ENCODE measurements around the gene OSR1.
"Not testable (repeated sequence)": the region's sequence is repeated elsewhere in the genome, so short reads cannot be mapped to it uniquely, and the experiment has no call there.

The OSR1 gene

DNA sequence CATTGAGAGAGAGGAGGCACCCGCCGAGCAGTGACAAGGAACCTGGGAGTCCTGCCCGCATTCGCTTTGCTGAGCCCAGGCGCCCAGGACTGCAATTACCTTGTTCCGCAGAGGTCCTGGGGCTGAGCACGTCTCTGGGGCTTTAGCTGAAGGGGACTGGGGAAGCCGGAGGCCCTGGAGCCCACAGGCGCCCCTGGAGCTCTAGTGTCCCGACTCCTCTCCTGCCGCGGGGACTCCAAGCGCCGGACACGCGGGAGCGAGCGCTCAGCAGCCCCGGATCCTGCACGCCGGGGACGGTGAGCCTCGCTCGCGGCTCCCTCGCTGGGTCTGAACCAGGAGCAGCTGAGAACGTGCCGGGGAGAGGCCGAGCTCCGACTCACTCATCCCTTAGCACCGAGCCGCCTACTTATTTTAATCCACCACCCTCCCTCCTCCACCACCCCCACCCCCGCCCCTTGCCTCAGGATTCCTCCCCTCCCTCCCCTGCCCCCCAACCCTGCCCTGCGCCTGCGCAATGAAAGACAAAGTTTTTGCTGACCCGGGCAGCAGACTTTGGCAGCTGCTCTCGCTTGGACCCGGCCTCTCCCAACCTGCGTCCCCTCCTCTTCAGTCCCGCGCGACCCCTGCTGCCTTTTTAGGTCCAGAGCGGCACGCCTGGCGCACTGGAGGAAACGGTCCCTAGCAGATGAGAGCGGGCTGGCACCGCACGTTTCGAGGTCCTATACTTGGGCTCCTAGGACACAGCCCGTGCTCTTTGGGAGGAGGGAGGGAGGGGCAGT lies at the start of gene OSR1:
Gene OSR1 (minus strand): TSS at position 382 of the 779 bp plus-strand sequence. CDS start 4,818 bp downstream, outside the sequence.
- H3K4me3 Mint-ChIP-seq = no peak within 1 kb of the TSS
- peaks cover 31% of the 10 kb centered on the region for H3K4me1 Mint-ChIP-seq (ENCODE audit: low read depth)
- peaks cover 96% of the 10 kb centered on the region for H3K27me3 Mint-ChIP-seq (ENCODE audit: low read depth)
- no peaks in the 10 kb centered on the region for H3K9me3 Mint-ChIP-seq
- peaks cover 4% of the 10 kb centered on the region for H3K36me3 Mint-ChIP-seq (ENCODE audit: low read depth)
- no peak within 1 kb of the TSS for H3K27ac Mint-ChIP-seq

- Mint-ChIP-seq H3K4me1 (ENCODE audit: low read depth) (no peaks in the 10 kb centered on the region), H3K27ac (no peak overlapping the region), H3K9me3 (no peaks in the 10 kb centered on the region), H3K36me3 (ENCODE audit: low read depth) (no peaks in the 10 kb centered on the region), H3K27me3 (ENCODE audit: low read depth) (no peaks in the 10 kb centered on the region), H3K4me3 (no peak overlapping the region)
These were observed 45.4 kb upstream of the OSR1 start for GRCh38 chr2:19403785-19404184.

- no peak overlapping the region for H3K4me3 Mint-ChIP-seq
- no peak overlapping the region for H3K27ac Mint-ChIP-seq
- no peaks in the 10 kb centered on the region for H3K4me1 Mint-ChIP-seq (ENCODE audit: low read depth)
- H3K36me3 Mint-ChIP-seq (ENCODE audit: low read depth) = no peaks in the 10 kb centered on the region
- H3K27me3 Mint-ChIP-seq (ENCODE audit: low read depth) = no peaks in the 10 kb centered on the region
- H3K9me3 Mint-ChIP-seq = no peaks in the 10 kb centered on the region
These were observed 33.8 kb upstream of the OSR1 start for GRCh38 chr2:19392191-19392590.

DNA sequence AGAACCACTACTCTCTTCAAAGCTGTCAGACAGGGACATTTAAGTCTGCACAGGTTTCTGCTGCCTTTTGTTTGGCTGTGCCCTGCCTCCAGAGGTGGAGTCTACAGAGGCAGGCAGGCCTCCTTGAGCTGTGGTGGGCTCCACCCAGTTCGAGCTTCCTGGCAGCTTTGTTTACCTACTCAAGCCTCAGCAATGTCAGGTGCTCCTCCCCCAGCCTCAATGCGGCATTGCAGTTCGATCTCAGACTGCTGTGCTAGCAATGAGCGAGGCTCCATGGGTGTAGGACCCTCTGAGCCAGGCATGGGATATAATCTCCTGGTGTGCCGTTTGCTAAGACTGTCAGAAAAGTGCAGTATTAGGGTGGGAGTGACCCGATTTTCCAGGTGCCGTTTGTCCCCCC lies 31.0 kb upstream of the OSR1 start:
- H3K4me3 Mint-ChIP-seq; H3K27ac Mint-ChIP-seq; H3K4me1 Mint-ChIP-seq (ENCODE audit: low read depth); H3K9me3 Mint-ChIP-seq; H3K36me3 Mint-ChIP-seq (ENCODE audit: low read depth); H3K27me3 Mint-ChIP-seq (ENCODE audit: low read depth): not testable (repeated sequence)

GRCh38 chr2:19380532-19380931 lies 22.1 kb upstream of the OSR1 start:
- H3K4me3 Mint-ChIP-seq = no peak overlapping the region
- no peaks in the 10 kb centered on the region for H3K36me3 Mint-ChIP-seq (ENCODE audit: low read depth)

DNA sequence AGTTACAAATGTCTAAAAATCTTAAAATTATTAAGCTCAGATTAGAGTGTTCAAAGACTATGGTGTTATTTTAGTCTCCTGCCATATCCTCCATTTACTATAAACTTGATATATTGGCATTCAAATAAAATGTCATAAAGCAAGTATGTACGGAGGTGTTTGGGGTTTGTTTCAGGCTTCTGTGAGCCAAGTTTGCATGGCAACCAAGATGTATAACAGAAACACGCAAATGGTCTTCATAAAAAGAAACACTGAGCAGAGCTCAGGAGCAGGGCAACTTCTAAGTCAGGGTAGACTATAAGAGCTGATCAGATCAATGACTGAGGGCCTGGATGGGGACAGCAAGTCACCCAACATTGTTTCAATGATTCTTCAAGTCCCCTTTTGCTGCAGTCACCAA lies 20.5 kb upstream of the OSR1 start:
- Mint-ChIP-seq H3K4me1 (ENCODE audit: low read depth) (no peaks in the 10 kb centered on the region), H3K27ac (no peak overlapping the region), H3K4me3 (no peak overlapping the region), H3K36me3 (ENCODE audit: low read depth) (no peaks in the 10 kb centered on the region), H3K9me3 (no peaks in the 10 kb centered on the region), H3K27me3 (ENCODE audit: low read depth) (peaks cover 37% of the 10 kb centered on the region)

More at GRCh38 chr2:19380532-19380931, 22.1 kb upstream of the OSR1 start:
- H3K4me1 Mint-ChIP-seq (ENCODE audit: low read depth) = no peaks in the 10 kb centered on the region
- no peaks in the 10 kb centered on the region for H3K9me3 Mint-ChIP-seq
- peaks cover 30% of the 10 kb centered on the region for H3K27me3 Mint-ChIP-seq (ENCODE audit: low read depth)
- H3K27ac Mint-ChIP-seq = no peak overlapping the region

DNA sequence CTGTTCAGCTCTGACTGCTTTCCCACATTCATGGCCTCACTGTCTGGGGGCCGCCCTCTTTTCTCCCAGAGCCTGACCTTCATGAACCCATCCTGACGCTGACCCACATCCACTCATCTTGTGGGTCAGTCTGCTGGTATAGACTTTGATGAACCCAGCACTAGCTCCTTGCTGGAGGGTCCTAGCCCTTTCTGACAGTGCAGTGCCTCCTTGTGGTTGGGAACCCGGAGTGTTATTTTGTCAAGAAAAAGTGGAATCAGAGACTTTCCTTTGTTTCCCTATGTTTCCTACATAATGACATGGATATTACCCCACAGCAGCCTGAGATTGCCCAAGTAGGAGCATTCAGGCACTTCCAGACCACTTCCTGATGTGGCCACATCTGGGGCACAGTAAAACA lies 19.3 kb upstream of the OSR1 start:
- Mint-ChIP-seq H3K27ac (no peak overlapping the region), H3K9me3 (no peaks in the 10 kb centered on the region), H3K36me3 (ENCODE audit: low read depth) (no peaks in the 10 kb centered on the region), H3K4me1 (ENCODE audit: low read depth) (no peaks in the 10 kb centered on the region), H3K27me3 (ENCODE audit: low read depth) (peaks cover 35% of the 10 kb centered on the region), H3K4me3 (no peak overlapping the region)

DNA sequence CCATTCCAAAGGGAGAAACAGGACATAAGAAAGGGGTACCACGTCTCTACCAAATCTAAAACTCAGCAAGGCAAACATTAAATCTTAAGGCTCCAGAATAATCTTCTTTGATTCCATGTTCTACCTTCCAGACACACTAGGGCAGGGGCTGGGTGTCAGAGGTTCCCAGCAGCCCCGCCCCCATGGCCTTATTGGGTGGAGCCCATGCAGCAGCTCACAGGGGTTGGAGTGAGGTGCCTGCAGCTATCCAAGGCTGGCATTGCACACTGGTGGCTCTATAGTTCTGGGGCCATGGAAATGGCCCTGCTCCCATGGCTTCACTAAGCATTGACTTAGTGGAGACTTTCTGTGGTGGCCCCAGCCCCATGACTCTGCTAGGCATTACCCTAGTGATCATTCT lies 14.9 kb upstream of the OSR1 start:
- Mint-ChIP-seq H3K27me3 (ENCODE audit: low read depth) (peaks cover 46% of the 10 kb centered on the region), H3K9me3 (no peaks in the 10 kb centered on the region), H3K4me3 (no peak overlapping the region), H3K36me3 (ENCODE audit: low read depth) (no peaks in the 10 kb centered on the region), H3K4me1 (ENCODE audit: low read depth) (no peaks in the 10 kb centered on the region), H3K27ac (no peak overlapping the region)

DNA sequence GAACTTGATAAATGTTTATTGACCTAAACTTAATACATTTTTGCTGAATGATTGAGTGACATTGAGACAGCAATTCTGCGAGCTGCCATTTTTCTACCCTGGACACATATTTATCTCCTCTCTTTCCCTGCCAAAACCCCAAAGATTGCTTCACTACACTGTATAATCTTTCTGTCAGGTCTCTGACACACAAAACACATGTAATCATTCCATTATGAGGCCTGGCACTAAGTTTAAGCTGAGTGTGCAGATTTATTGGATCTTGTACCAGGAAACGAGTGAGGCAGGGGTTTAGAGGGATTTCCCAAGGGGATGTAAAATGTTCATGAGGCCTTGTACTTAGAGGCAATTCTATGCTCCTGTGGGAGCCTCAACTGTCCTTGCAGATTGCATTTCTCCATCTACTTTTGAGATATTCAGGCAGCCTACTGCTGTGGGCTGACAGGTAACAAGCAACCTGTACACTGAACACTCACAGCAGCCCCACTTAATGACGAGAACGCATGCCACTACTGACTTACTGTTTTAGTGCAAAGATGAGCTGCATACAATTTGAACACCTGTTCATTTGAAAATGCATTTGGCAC lies 13.7 kb upstream of the OSR1 start:
- Mint-ChIP-seq H3K4me3 (no peak overlapping the region), H3K4me1 (ENCODE audit: low read depth) (no peaks in the 10 kb centered on the region), H3K27me3 (ENCODE audit: low read depth) (peaks cover 49% of the 10 kb centered on the region), H3K9me3 (no peaks in the 10 kb centered on the region), H3K27ac (no peak overlapping the region), H3K36me3 (ENCODE audit: low read depth) (no peaks in the 10 kb centered on the region)

GRCh38 chr2:19369341-19369955 lies 11.0 kb upstream of the OSR1 start:
- H3K9me3 Mint-ChIP-seq = no peaks in the 10 kb centered on the region
- H3K36me3 Mint-ChIP-seq (ENCODE audit: low read depth) = no peaks in the 10 kb centered on the region
- peaks cover 59% of the 10 kb centered on the region for H3K27me3 Mint-ChIP-seq (ENCODE audit: low read depth)
- no peak overlapping the region for H3K27ac Mint-ChIP-seq
- H3K4me1 Mint-ChIP-seq (ENCODE audit: low read depth) = no peaks in the 10 kb centered on the region
- H3K4me3 Mint-ChIP-seq = no peak overlapping the region

DNA sequence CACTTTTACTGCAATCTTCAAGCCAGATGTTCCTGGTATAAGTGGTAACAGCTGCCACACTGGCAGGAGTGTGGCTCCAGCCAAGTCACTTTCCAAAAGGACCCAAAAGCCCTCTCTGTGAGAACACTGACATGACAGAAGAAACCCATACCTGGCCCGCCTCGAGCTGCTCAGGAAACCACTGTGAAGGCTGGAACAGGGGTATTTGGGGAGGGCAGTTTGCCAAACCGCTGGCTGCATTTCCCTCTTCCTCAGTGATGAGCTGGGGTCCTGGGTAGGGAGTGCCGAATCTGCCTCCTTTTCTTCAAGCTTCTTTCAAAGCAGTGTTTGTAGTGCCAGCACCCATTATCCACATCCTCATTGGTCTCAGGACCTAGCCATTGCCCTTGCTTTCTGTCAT lies 10.3 kb upstream of the OSR1 start:
- Mint-ChIP-seq H3K27ac (no peak overlapping the region), H3K4me1 (ENCODE audit: low read depth) (peaks cover under 1% of the 10 kb centered on the region), H3K4me3 (no peak overlapping the region), H3K9me3 (no peaks in the 10 kb centered on the region), H3K36me3 (ENCODE audit: low read depth) (no peaks in the 10 kb centered on the region), H3K27me3 (ENCODE audit: low read depth) (peaks cover 61% of the 10 kb centered on the region)

DNA sequence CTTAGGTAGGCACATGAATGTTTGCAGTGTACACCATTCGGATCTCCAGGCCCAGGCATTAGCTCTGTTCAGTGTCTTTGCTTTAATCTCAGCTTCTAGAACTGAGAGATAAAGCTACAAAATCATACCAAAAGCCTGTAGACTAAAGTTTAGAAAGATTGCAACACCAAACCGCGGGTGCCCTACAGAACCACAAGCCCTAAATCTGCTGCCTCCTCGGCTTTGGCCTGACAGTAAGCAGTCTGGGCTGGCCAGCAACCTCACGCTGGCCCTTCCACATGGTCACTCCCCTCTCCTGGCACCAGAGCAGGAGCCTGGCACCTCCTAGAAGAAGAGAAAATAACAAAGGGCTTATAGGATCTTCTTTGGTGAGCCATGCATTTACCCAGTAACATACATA lies 8.9 kb upstream of the OSR1 start:
- H3K4me1 Mint-ChIP-seq (ENCODE audit: low read depth) = peaks cover 15% of the 10 kb centered on the region
- peaks cover 2% of the 10 kb centered on the region for H3K36me3 Mint-ChIP-seq (ENCODE audit: low read depth)
- peaks cover 69% of the 10 kb centered on the region for H3K27me3 Mint-ChIP-seq (ENCODE audit: low read depth)
- no peak overlapping the region for H3K4me3 Mint-ChIP-seq
- H3K27ac Mint-ChIP-seq = no peak overlapping the region
- no peaks in the 10 kb centered on the region for H3K9me3 Mint-ChIP-seq

DNA sequence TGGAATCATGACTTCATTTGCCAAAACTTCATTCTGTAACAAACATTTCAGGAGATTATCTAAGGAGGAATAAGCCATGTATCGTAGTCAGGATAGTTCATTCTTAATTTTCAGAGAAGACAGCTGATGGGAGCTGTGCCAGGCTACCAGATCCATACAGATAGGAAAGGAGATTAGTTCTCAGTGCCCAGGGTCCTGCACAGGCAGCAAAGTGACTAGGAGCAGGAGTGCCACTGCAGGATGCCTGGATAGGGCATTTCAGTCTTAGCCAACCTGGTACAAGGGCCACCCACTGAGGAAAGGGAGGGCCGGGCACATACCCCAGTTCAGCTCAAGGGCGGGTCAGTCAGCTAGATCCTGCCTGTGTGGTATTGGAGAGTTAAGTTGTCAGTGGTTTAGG lies 6.7 kb upstream of the OSR1 start:
- no peaks in the 10 kb centered on the region for H3K9me3 Mint-ChIP-seq
- peaks cover 26% of the 10 kb centered on the region for H3K4me1 Mint-ChIP-seq (ENCODE audit: low read depth)
- no peak overlapping the region for H3K27ac Mint-ChIP-seq
- H3K27me3 Mint-ChIP-seq (ENCODE audit: low read depth) = peaks cover 74% of the 10 kb centered on the region
- peaks cover 4% of the 10 kb centered on the region for H3K36me3 Mint-ChIP-seq (ENCODE audit: low read depth)
- H3K4me3 Mint-ChIP-seq = no peak overlapping the region

- peak overlapping the region; percentile 92 for H3K4me3 Mint-ChIP-seq
- H3K27me3 Mint-ChIP-seq (ENCODE audit: low read depth) = peaks cover 82% of the 10 kb centered on the region
- H3K4me1 Mint-ChIP-seq (ENCODE audit: low read depth) = peaks cover 26% of the 10 kb centered on the region
- peaks cover 4% of the 10 kb centered on the region for H3K36me3 Mint-ChIP-seq (ENCODE audit: low read depth)
- H3K27ac Mint-ChIP-seq = no peak overlapping the region
- H3K9me3 Mint-ChIP-seq = no peaks in the 10 kb centered on the region
These were observed 5.6 kb upstream of the OSR1 start for GRCh38 chr2:19364014-19364413.

DNA sequence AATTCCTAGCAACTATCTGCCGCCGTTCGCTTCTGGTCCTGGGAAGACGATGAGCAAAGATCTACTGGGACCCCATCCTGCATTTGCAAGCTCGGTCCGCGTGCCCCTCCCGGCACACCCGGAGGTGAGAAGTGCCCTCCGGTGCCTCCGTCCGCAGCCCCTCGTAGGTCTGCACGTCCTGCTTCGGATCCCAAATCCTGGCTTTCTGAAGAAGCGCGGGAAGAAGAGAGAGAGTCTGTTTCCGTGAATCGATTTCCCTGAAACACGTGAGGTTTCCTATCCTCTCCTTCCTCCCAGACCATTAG lies 5.0 kb upstream of the OSR1 start:
- H3K27ac Mint-ChIP-seq = no peak overlapping the region
- peaks cover 4% of the 10 kb centered on the region for H3K36me3 Mint-ChIP-seq (ENCODE audit: low read depth)
- H3K4me3 Mint-ChIP-seq = peak overlapping the region; percentile 92
- H3K4me1 Mint-ChIP-seq (ENCODE audit: low read depth) = peaks cover 26% of the 10 kb centered on the region
- H3K9me3 Mint-ChIP-seq = no peaks in the 10 kb centered on the region
- H3K27me3 Mint-ChIP-seq (ENCODE audit: low read depth) = peaks cover 84% of the 10 kb centered on the region
